Endothelial cell of umbilical vein (primary cell): ENCODE results near the gene RCAN1.

ENCODE experiments used
- POLR2A ChIP-seq: IDR thresholded peaks from 2 replicates; pipeline ENCODE4 v1.6.1; 2012; ENCODE audit warnings: low read depth, mild to moderate bottlenecking, control low read depth, low read length
- POLR2AphosphoS5 ChIP-seq: IDR thresholded peaks from 2 replicates; pipeline ENCODE4 v1.6.1; 2012; ENCODE audit warnings: low read depth, mild to moderate bottlenecking, control low read depth, low read length, moderate library complexity; ENCODE audit not compliant: insufficient read depth
- TF ChIP-seq, protein P1 (sequence below), 2 donors: IDR thresholded peaks; 1 replicate in 1 of 2; 2 replicates in 1 of 2; pipeline ENCODE4 v1.5.1; 2011; ENCODE audit warnings: low read length in 2 of 2, mild to moderate bottlenecking in 2 of 2, moderate library complexity in 2 of 2, control low read depth in 1 of 2, inconsistent platforms in 1 of 2, low read depth in 1 of 2; ENCODE audit not compliant: insufficient read depth in 1 of 2; ENCODE audit errors: extremely low read depth in 1 of 2

DNA sequence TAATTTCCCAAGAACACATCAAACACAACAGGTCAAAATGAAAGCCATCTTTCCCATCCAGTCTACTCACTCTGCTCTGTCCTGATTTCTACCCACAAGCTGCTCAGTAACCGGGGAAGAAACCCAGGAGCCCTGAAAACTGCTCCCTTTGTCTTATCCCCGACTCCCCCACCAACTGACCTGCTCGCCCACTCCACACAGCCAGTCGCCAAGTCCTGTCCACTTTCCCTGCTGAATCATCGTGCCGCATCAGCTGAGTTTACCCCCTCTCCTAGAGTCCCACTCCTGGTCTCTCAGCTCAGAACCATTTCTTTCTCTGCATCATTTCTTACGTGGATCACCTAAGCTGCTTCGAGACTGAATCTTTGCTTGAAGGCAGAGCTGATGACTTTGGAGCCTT lies 11.2 kb upstream of the RCAN1 start:
- TF ChIP-seq, protein P1, sequence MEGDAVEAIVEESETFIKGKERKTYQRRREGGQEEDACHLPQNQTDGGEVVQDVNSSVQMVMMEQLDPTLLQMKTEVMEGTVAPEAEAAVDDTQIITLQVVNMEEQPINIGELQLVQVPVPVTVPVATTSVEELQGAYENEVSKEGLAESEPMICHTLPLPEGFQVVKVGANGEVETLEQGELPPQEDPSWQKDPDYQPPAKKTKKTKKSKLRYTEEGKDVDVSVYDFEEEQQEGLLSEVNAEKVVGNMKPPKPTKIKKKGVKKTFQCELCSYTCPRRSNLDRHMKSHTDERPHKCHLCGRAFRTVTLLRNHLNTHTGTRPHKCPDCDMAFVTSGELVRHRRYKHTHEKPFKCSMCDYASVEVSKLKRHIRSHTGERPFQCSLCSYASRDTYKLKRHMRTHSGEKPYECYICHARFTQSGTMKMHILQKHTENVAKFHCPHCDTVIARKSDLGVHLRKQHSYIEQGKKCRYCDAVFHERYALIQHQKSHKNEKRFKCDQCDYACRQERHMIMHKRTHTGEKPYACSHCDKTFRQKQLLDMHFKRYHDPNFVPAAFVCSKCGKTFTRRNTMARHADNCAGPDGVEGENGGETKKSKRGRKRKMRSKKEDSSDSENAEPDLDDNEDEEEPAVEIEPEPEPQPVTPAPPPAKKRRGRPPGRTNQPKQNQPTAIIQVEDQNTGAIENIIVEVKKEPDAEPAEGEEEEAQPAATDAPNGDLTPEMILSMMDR (IDR thresholded peaks at IDR 0.05; ENCODE audit: extremely low read depth in 1 of 2, insufficient read depth in 1 of 2, low read depth in 1 of 2, low read length in 2 of 2) = no peak
- TF ChIP-seq POLR2A = no peak
- TF ChIP-seq POLR2AphosphoS5 = no peak
